HepG2 (cell line): ENCODE results near the gene MFSD11. TPM values are rescaled to one million over a fixed set of nuclear protein-coding genes. Genes with fewer than 3 reads are reported as not detected.

Experiments
- ARID3A ChIP-seq: IDR thresholded peaks from 2 replicates; pipeline ENCODE4 v1.6.1; 2012; ENCODE audit warnings: low read depth, low read length, improper control_type of control experiment
- DMTF1 ChIP-seq: sonication (generic); formaldehyde crosslinking; IDR thresholded peaks from 2 replicates; pipeline ENCODE4 v1.4.0; 2020; ENCODE audit warnings: mild to moderate bottlenecking, missing genetic modification reagents
- EED ChIP-seq: sonication (generic); formaldehyde crosslinking; IDR thresholded peaks from 2 replicates; pipeline ENCODE4 v1.5.0; 2020; ENCODE audit warnings: mild to moderate bottlenecking, missing genetic modification reagents
- ELF4 ChIP-seq: sonication (generic); formaldehyde crosslinking; IDR thresholded peaks from 2 replicates; pipeline ENCODE4 v1.5.0; 2020; ENCODE audit warnings: missing genetic modification reagents, mild to moderate bottlenecking, moderate library complexity, borderline replicate concordance
- ESRRA ChIP-seq: sonication (generic); formaldehyde crosslinking; IDR thresholded peaks from 2 replicates; pipeline ENCODE4 v1.5.1; 2020; ENCODE audit warnings: mild to moderate bottlenecking, low read depth, missing genetic modification reagents
- FOXC1 ChIP-seq: sonication (generic); formaldehyde crosslinking; IDR thresholded peaks from 2 replicates; pipeline ENCODE4 v1.8.0; 2022; ENCODE audit warnings: mild to moderate bottlenecking, missing genetic modification reagents, borderline replicate concordance
- GABPB1 ChIP-seq: IDR thresholded peaks from 2 replicates; pipeline ENCODE4 v1.6.1; 2016; ENCODE audit warnings: mild to moderate bottlenecking, missing genetic modification reagents, moderate library complexity, missing compliant biosample characterization
- MAZ ChIP-seq, 2 experiments: sonication (generic) in 1 of 2; formaldehyde crosslinking in 1 of 2; IDR thresholded peaks; 2 replicates each; pipeline versions ENCODE4 v1.5.0 to v1.6.1; 2012 to 2020; ENCODE audit warnings: low read depth in 2 of 2, mild to moderate bottlenecking in 2 of 2, borderline replicate concordance in 1 of 2, improper control_type of control experiment in 1 of 2, low read length in 1 of 2, missing genetic modification reagents in 1 of 2, moderate library complexity in 1 of 2
- MTERF4 ChIP-seq: sonication (generic); formaldehyde crosslinking; IDR thresholded peaks from 2 replicates; pipeline ENCODE4 v1.8.0; 2023; ENCODE audit warnings: mild to moderate bottlenecking, missing genetic modification reagents
- NFRKB ChIP-seq: fragments of 450-650 bp; IDR thresholded peaks from 2 replicates; pipeline ENCODE4 v1.6.1; 2017
- POLR2AphosphoS5 ChIP-seq: IDR thresholded peaks from 2 replicates; pipeline ENCODE4 v1.6.1; 2012; ENCODE audit warnings: low read depth, low read length
- REL ChIP-seq: sonication (generic); formaldehyde crosslinking; conservative IDR thresholded peaks from 2 replicates; pipeline ENCODE4 v1.8.0; 2022; ENCODE audit warnings: mild to moderate bottlenecking, missing genetic modification reagents, moderate library complexity
- SYNCRIP ChIP-seq: fragments of 200-400 bp; formaldehyde crosslinking; IDR thresholded peaks from 2 replicates; pipeline ENCODE4 v1.6.1; 2018; ENCODE audit warnings: mild to moderate bottlenecking, low read depth, low read length; ENCODE audit not compliant: insufficient read depth
- YEATS2 ChIP-seq: sonication (generic); formaldehyde crosslinking; IDR thresholded peaks from 2 replicates; pipeline ENCODE4 v1.4.0; 2020; ENCODE audit warnings: missing genetic modification reagents, borderline replicate concordance
- ZGPAT ChIP-seq: IDR thresholded peaks from 2 replicates; pipeline ENCODE4 v1.6.1; 2016; ENCODE audit warnings: mild to moderate bottlenecking
- ZNF577 ChIP-seq: sonication (generic); formaldehyde crosslinking; IDR thresholded peaks from 2 replicates; pipeline ENCODE4 v1.4.0; 2020; ENCODE audit warnings: mild to moderate bottlenecking, low read depth, missing genetic modification reagents, borderline replicate concordance
- polyA plus RNA-seq, 8 experiments: library from polyadenylated mRNA; depleted of rRNA in 3 of 8; stranded (reverse) in 7 of 8; unstranded in 1 of 8; fragments of >200 nt; fragmentation: Illumina TruSeq in 4 of 8; extraction: Trizol in 4 of 8; gene quantifications; 2 replicates each; pipeline versions ENCODE4 v1.2.1 to v1.2.3, GENCODE V29; 2011 to 2016; ENCODE audit warnings: low read depth in 4 of 8, missing spikeins in 1 of 8, mixed read lengths in 1 of 8; ENCODE audit not compliant: insufficient read depth in 1 of 8
- total RNA-seq, 5 experiments: library from RNA; depleted of rRNA; stranded (reverse); fragments of >200 nt; fragmentation: Illumina TruSeq; extraction: Trizol; gene quantifications; 2 replicates each; pipeline ENCODE4 v1.2.3, GENCODE V29; 2016; ENCODE audit warnings: low read depth in 1 of 5
- TF ChIP-seq, protein P1 (sequence below): sonication (generic); formaldehyde crosslinking; IDR thresholded peaks from 2 replicates; pipeline ENCODE4 v1.8.1; 2023; ENCODE audit warnings: mild to moderate bottlenecking, missing genetic modification reagents

The MFSD11 gene
- total and polyA plus RNA-seq, 2 of the 13 experiments (the other 11 are each of a cell fraction or from before 2014, with no cell fraction given), result 26.1 to 36.3 TPM

DNA sequence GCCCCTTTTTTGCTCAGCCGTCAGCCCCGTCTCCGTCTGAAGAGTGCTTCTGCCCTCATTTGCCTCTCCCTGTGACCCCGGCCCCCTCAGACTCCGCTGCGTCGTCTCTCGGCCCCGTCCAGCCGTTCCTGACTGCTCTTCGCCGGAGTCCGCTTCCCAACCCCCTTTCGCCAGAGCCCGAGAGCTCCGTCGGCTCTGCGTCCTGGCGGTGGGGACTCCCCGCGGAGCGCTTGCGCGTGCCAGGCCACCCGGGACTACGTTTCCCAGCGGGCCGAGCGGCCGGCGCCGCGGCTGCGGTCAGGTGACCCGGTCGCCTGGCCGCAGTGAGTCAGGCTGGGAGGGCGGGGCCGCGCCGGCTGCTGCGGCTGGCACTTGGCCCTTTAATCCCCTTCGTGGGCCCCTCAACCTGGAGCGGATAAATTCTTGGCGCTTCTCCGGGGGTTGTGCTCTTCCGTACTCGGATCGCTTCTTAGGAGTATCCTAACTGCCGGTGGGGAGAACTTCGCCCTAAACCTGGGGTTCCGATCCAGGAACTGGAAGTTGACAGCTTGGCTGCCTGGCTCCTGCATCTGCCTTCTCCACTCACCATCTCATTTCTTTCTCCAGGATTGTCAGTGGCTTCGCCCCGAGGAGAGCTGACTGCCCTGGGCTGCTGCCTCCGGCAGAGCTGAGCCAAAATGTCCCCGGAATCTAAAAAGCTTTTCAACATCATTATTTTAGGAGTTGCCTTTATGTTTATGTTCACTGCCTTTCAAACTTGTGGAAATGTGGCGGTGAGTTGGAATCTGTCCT, at the start of gene MFSD11 (continued):
- 0 out of 2 replicates have a peak, but pooled peaks have one; percentile 29 for TF ChIP-seq DMTF1 (CRISPR knock-in tag)
- peak; percentile 8; the same call in 1 of the 2 replicates for TF ChIP-seq ELF4 (CRISPR knock-in tag)
- TF ChIP-seq GABPB1 (CRISPR knock-in tag), result peak; percentile 46; the same call in 1 of the 2 replicates
- peak; percentile 95 for TF ChIP-seq ARID3A
- peak; percentile 93 for TF ChIP-seq ZGPAT (CRISPR knock-in tag)
- TF ChIP-seq YEATS2, result peak; percentile 11; the same call in 1 of the 2 replicates
- no peak for TF ChIP-seq SYNCRIP
- TF ChIP-seq ESRRA (CRISPR knock-in tag), result 0 out of 2 replicates have a peak, but pooled peaks have one; percentile 6
- peak; percentile 13; the same call in 1 of the 2 replicates for TF ChIP-seq EED (CRISPR knock-in tag)
- 0 out of 2 replicates have a peak, but pooled peaks have one; percentile 31 for TF ChIP-seq ZNF577 (CRISPR knock-in tag)
- peak; percentile 93 for TF ChIP-seq MTERF4
- TF ChIP-seq, protein P1, sequence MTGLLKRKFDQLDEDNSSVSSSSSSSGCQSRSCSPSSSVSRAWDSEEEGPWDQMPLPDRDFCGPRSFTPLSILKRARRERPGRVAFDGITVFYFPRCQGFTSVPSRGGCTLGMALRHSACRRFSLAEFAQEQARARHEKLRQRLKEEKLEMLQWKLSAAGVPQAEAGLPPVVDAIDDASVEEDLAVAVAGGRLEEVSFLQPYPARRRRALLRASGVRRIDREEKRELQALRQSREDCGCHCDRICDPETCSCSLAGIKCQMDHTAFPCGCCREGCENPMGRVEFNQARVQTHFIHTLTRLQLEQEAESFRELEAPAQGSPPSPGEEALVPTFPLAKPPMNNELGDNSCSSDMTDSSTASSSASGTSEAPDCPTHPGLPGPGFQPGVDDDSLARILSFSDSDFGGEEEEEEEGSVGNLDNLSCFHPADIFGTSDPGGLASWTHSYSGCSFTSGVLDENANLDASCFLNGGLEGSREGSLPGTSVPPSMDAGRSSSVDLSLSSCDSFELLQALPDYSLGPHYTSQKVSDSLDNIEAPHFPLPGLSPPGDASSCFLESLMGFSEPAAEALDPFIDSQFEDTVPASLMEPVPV (CRISPR knock-in tag), result 0 out of 2 replicates have a peak, but pooled peaks have one; percentile 21
- TF ChIP-seq POLR2AphosphoS5, result peak; percentile 60
- no peak for TF ChIP-seq NFRKB
- TF ChIP-seq FOXC1 (CRISPR knock-in tag), result peak; percentile 56; the same call in 1 of the 2 replicates
- no peak; the same call in 1 of the 2 replicates for TF ChIP-seq MAZ (IDR thresholded peaks at IDR 0.05; ENCODE audit: borderline replicate concordance, low read depth, low read length)
- peak; percentile 84 for TF ChIP-seq MAZ (CRISPR knock-in tag; IDR thresholded peaks at IDR 0.05; ENCODE audit: low read depth)
- TF ChIP-seq REL (CRISPR knock-in tag), result peak; percentile 93
